Activated B cell treated with CpG ODN at 0.5 μM for 24 hours (primary cell): Measurements from ENCODE around the gene SHC3. TPM values are rescaled to one million over a fixed set of nuclear protein-coding genes. Genes with fewer than 3 reads are reported as not detected.

Experiments
- ATAC-seq: fragments of 200-7000 bp; cut with Tn5 transposase; one replicate; pipeline ENCODE4 v1.10.0; 2021; ENCODE audit warnings: low read depth, mild to moderate bottlenecking, moderate library complexity
- CTCF ChIA-PET: fragments of 350-600 bp; sonication (Branson Sonifier 250); formaldehyde crosslinking; loops from one replicate; lab custom pipeline; 2021; ENCODE audit warnings: antibody characterized with exemption; lab: Charles Lee
- POLR2A ChIA-PET: fragments of 350-600 bp; sonication (Branson Sonifier 250); formaldehyde crosslinking; loops from one replicate; lab custom pipeline; 2021; ENCODE audit warnings: antibody characterized with exemption; lab: Charles Lee
- DNase-seq: peaks from one replicate; pipeline ENCODE4 v3.0.0; 2022
- H3K27ac Mint-ChIP-seq: one replicate; pipeline ENCODE4 v1.8.0; 2020; ENCODE audit warnings: mixed read lengths
- H3K27me3 Mint-ChIP-seq: one replicate; pipeline ENCODE4 v1.8.0; 2021; ENCODE audit warnings: mixed read lengths
- H3K36me3 Mint-ChIP-seq: one replicate; pipeline ENCODE4 v1.8.0; 2021; ENCODE audit warnings: low read depth, mixed read lengths
- H3K4me1 Mint-ChIP-seq: one replicate; pipeline ENCODE4 v1.8.0; 2021; ENCODE audit warnings: mixed read lengths
- H3K4me3 Mint-ChIP-seq: one replicate; pipeline ENCODE4 v1.8.0; 2020; ENCODE audit warnings: mild to moderate bottlenecking, mixed read lengths
- H3K9me3 Mint-ChIP-seq: one replicate; pipeline ENCODE4 v1.8.0; 2020; ENCODE audit warnings: mixed read lengths
- intact Hi-C: fragments of 100-400 bp; cut with micrococcal nuclease; formaldehyde crosslinking; loops from one replicate; pipeline ENCODE4 v1.15.1; 2024
- total RNA-seq: library from RNA; stranded (reverse); gene quantifications from 2 replicates; pipeline ENCODE4 v1.2.3, GENCODE V29; 2022
- TF ChIP-seq, protein P1 (sequence below): fragments of 200-600 bp; IDR thresholded peaks from one replicate; pipeline ENCODE4 v1.8.0; 2022; ENCODE audit warnings: antibody characterized with exemption, mild to moderate bottlenecking

Gene SHC3
- total RNA-seq, 1 donor from 2014 or later = not detected

DNA sequence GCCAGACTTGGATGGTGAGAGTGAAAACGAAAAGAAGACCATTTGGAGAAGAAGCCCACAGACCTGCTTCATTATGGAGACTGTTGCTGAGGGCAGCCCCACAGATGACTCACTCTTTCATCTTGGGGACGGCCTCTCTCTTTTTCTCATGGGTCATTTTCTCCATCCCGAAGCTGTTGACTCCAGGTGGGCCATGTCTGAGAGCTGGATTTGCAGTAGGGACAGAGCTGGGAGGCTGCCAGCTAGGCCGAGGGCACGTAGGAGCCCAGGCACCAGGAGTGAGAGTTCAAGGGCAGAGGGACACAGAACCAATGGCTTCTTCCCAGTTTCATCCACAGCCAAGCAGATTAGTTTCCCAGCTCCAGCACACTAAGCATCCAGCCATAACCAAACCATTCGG, 95.0 kb downstream of the SHC3 start:
- ChIA-PET CTCF (no interaction called here), POLR2A (interaction anchor here (0.6 kb wide), 1 partner anchor 180 kb away, joined by 3 read pairs; no protein-coding TSS in a partner anchor)
- intact Hi-C loops = no loop called here
- Mint-ChIP-seq H3K27me3 (peaks cover 13% of the 10 kb centered on the region), H3K27ac (no peak overlapping the region), H3K36me3 (no peaks in the 10 kb centered on the region), H3K9me3 (no peaks in the 10 kb centered on the region), H3K4me3 (no peak overlapping the region), H3K4me1 (peaks cover 4% of the 10 kb centered on the region)
- TF ChIP-seq, protein P1, sequence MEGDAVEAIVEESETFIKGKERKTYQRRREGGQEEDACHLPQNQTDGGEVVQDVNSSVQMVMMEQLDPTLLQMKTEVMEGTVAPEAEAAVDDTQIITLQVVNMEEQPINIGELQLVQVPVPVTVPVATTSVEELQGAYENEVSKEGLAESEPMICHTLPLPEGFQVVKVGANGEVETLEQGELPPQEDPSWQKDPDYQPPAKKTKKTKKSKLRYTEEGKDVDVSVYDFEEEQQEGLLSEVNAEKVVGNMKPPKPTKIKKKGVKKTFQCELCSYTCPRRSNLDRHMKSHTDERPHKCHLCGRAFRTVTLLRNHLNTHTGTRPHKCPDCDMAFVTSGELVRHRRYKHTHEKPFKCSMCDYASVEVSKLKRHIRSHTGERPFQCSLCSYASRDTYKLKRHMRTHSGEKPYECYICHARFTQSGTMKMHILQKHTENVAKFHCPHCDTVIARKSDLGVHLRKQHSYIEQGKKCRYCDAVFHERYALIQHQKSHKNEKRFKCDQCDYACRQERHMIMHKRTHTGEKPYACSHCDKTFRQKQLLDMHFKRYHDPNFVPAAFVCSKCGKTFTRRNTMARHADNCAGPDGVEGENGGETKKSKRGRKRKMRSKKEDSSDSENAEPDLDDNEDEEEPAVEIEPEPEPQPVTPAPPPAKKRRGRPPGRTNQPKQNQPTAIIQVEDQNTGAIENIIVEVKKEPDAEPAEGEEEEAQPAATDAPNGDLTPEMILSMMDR = no peak
- DNase-seq (no peak), ATAC-seq (no peak)

DNA sequence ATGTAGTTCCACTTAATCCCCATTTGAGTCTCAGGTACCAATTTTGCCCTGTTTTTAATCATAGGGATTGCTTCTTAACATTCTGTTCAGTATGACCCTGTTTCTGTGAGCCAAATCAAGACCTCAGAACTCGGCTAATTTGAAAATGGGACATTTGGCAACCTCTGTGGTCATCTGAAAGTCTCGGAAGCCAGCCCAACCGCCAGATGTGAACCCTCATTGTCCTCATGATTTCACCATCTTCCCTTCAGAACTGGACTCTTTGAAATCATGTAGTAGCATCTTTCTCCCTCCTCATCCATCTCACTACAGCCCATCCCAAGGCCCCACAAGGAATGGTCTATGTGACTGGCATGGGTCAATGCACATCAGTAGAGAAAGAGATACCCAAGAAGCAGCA, 98.4 kb downstream of the SHC3 start:
- ChIA-PET CTCF (no interaction called here), POLR2A (no interaction called here)
- DNase-seq = no peak
- Mint-ChIP-seq H3K9me3 (no peaks in the 10 kb centered on the region), H3K27ac (no peak overlapping the region), H3K4me3 (no peak overlapping the region), H3K4me1 (peaks cover 2% of the 10 kb centered on the region), H3K27me3 (peaks cover 26% of the 10 kb centered on the region), H3K36me3 (no peaks in the 10 kb centered on the region)
- intact Hi-C loops = no loop called here
- no peak for ATAC-seq
- TF ChIP-seq, protein P1 = no peak

DNA sequence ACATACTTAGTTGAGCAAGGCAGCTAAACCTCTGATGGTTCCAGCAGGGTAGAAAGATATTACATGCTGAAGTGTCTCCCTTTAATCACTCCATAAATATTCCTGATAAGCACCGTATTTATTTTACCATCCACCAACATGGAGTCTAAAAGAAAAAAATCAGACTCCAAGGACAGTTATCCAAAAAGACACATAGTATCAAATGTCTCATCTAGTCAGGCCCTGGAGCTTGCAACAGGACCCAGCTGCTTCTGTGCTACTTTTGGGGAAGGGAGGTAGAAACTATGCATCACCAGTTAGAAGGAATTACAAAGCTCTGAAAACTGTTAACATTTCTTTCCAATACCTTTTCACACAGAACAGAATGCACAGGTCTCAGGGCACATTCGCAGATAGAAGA, 99.2 kb downstream of the SHC3 start:
- DNase-seq (no peak), ATAC-seq (no peak)
- Mint-ChIP-seq H3K27ac (no peak overlapping the region), H3K27me3 (peaks cover 28% of the 10 kb centered on the region), H3K9me3 (no peaks in the 10 kb centered on the region), H3K4me3 (no peak overlapping the region), H3K4me1 (peaks cover 2% of the 10 kb centered on the region), H3K36me3 (no peaks in the 10 kb centered on the region)
- POLR2A ChIA-PET = no interaction called here
- CTCF ChIA-PET = no interaction called here
- TF ChIP-seq, protein P1 = no peak
- intact Hi-C loops = no loop called here

GRCh38 chr9:89078860-89079259, 99.8 kb downstream of the SHC3 start:
- TF ChIP-seq, protein P1 = no peak
- CTCF ChIA-PET = no interaction called here
- DNase-seq = no peak
- POLR2A ChIA-PET = no interaction called here
- Mint-ChIP-seq H3K4me1 (peaks cover 2% of the 10 kb centered on the region), H3K27me3 (peaks cover 28% of the 10 kb centered on the region), H3K27ac (no peak overlapping the region), H3K9me3 (no peaks in the 10 kb centered on the region), H3K36me3 (no peaks in the 10 kb centered on the region), H3K4me3 (no peak overlapping the region)
- intact Hi-C loops = no loop called here
- ATAC-seq = no peak

GRCh38 chr9:89078421-89078820, 100.2 kb downstream of the SHC3 start:
- Mint-ChIP-seq H3K9me3 (no peaks in the 10 kb centered on the region), H3K4me3 (no peak overlapping the region), H3K4me1 (peaks cover 2% of the 10 kb centered on the region), H3K27ac (no peak overlapping the region), H3K27me3 (peaks cover 25% of the 10 kb centered on the region), H3K36me3 (no peaks in the 10 kb centered on the region)
- ChIA-PET POLR2A (no interaction called here), CTCF (no interaction called here)
- DNase-seq (no peak), ATAC-seq (no peak)
- intact Hi-C loops = no loop called here
- TF ChIP-seq, protein P1 = no peak
